Lung (tissue), 12 donors: ENCODE measurements around the gene HSD11B1L. TPM values are rescaled to one million over a fixed set of nuclear protein-coding genes. Genes with fewer than 3 reads are reported as not detected.

Experiments used
- ATAC-seq: fragments of 200-7000 bp; cut with Tn5 transposase; one replicate; pipeline ENCODE4 v1.9.1; 2020; ENCODE audit warnings: moderate number of reproducible peaks; ENCODE audit not compliant: insufficient read depth, low FRiP score
- DNase-seq, 3 donors: peaks; one replicate each; pipeline ENCODE4 v3.0.0-alpha.2; 2013 to 2017
- H3K27ac ChIP-seq, 2 donors: one replicate each; pipeline ENCODE4 v1.5.1; 2013; ENCODE audit warnings: mild to moderate bottlenecking in 2 of 2, moderate library complexity in 2 of 2, control low read depth in 1 of 2, inconsistent platforms in 1 of 2, low read depth in 1 of 2, low read length in 1 of 2
- H3K27me3 ChIP-seq, 3 donors: one replicate each; pipeline ENCODE4 v1.5.1; 2013; ENCODE audit warnings: low read length in 2 of 3; ENCODE audit not compliant: control insufficient read depth in 3 of 3, insufficient read depth in 3 of 3
- H3K36me3 ChIP-seq, 4 donors: one replicate each; pipeline ENCODE4 v1.5.1; 2013; ENCODE audit warnings: low read length in 4 of 4, mild to moderate bottlenecking in 1 of 4, moderate library complexity in 1 of 4; ENCODE audit not compliant: control insufficient read depth in 4 of 4, insufficient read depth in 4 of 4
- H3K4me1 ChIP-seq, 5 donors: one replicate each; pipeline ENCODE4 v1.5.1; 2013; ENCODE audit warnings: low read length in 5 of 5, mild to moderate bottlenecking in 2 of 5, moderate library complexity in 1 of 5; ENCODE audit not compliant: control insufficient read depth in 5 of 5, insufficient read depth in 5 of 5
- H3K4me3 ChIP-seq: one replicate; pipeline ENCODE4 v1.5.1; 2013; ENCODE audit warnings: mild to moderate bottlenecking, control low read depth, moderate library complexity
- H3K9ac ChIP-seq, 2 donors: one replicate each; pipeline ENCODE4 v1.5.1; 2013; ENCODE audit warnings: low read length in 2 of 2, control low read depth in 1 of 2; ENCODE audit not compliant: insufficient read depth in 1 of 2
- H3K9me3 ChIP-seq, 4 donors: one replicate each; pipeline ENCODE4 v1.5.1; 2013; ENCODE audit warnings: low read length in 3 of 4, mild to moderate bottlenecking in 1 of 4, moderate library complexity in 1 of 4; ENCODE audit not compliant: control insufficient read depth in 4 of 4, insufficient read depth in 3 of 4
- WGBS, 2 donors: extraction: QIAGEN DNeasy Blood & Tissue Kit; methylation state at CpG; one replicate each; pipeline ENCODE4 v1.1.7; 2013; 5-methylcytosine and 5-hydroxymethylcytosine counted together
- polyA plus RNA-seq, 2 donors: library from polyadenylated mRNA; stranded (reverse); fragments of 200-250 nt; gene quantifications; one replicate each; pipeline ENCODE4 v1.2.1, GENCODE V29; 2013
- total RNA-seq, 2 donors: library from RNA; depleted of rRNA in 1 of 2; stranded (reverse); fragments of >200 nt in 1 of 2; gene quantifications; one replicate each; pipeline ENCODE4 v1.2.1, GENCODE V29; 2014 to 2021
- TF ChIP-seq, protein P1 (sequence below): IDR thresholded peaks from 2 replicates; pipeline ENCODE4 v1.5.1; 2012; ENCODE audit warnings: mild to moderate bottlenecking; ENCODE audit errors: control extremely low read depth, extremely low read depth
- donor health status: control.
- donor health status: control.
- donor health status: Bipolar disorder and iron deficiency.
- donor health status: healthy.
- donor health status: DM: yes; HTN: yes; CAD: no.

Gene HSD11B1L
- total and polyA plus RNA-seq, 4 donors: 7.5 to 12.2 (median 9.2) TPM

DNA sequence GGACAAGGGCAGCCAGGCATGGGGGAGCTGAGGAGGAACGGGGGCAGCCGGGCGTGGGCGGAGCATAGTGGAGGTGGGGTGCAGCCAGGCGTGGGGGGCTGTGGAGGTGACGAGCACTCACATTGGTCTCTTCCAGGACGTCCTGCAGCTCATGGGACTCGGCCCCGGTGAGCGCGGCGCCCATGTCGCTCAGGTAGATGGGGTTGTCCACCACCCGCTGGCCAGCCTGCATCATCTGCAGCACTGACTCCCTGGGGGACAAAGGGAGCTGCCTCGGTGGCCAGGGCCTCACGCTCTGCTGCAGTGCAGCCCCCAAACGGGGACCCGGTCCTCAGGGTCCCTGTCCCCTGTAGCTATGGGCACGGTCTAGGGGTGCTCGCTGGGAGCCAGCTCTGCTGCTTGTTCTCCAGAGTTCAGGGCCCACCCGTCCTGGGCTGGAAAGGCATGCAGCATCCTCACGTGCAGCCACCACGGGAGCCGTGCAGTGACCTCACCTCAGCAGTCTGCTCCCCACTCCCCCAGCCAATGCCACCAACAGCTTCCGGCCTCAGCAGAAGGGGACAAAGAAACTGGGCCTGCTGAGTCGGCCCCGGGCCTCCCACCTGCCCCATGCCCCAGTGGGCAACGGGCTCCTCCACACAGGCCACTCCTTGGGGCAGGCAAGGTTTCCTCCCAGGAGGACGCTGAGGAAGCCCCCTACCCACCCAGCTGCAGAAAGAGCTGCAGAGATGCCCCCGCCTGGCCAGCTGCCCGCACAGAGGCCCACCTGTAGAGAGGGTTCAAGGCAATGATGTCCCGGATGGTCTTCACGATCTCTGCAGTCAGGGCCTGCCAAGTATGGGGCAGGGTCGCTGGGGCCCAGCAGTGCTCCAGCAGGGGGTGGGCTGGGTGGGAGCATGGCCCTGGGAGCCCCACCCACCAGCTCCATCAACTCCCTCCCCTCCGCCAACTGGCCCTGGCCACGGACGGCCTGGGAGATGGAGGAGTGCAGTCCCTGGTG lies 27.0 kb downstream of the HSD11B1L start:
- WGBS, 2 donors: 92 to 95% methylated on average over 34 to 37 of the region's 37 CpGs
- DNase-seq: no peak
- Histone ChIP-seq H3K27ac (no peak overlapping the region), H3K9me3 (no peaks in the 10 kb centered on the region), H3K4me3 (no peak overlapping the region), H3K27me3 (no peaks in the 10 kb centered on the region), H3K36me3 (peaks cover 2 to 80% (median 28%) of the 10 kb centered on the region in 4 donors), H3K4me1 (no peaks in the 10 kb centered on the region), H3K9ac (no peak overlapping the region)
- ATAC-seq: no peak
- TF ChIP-seq, protein P1, sequence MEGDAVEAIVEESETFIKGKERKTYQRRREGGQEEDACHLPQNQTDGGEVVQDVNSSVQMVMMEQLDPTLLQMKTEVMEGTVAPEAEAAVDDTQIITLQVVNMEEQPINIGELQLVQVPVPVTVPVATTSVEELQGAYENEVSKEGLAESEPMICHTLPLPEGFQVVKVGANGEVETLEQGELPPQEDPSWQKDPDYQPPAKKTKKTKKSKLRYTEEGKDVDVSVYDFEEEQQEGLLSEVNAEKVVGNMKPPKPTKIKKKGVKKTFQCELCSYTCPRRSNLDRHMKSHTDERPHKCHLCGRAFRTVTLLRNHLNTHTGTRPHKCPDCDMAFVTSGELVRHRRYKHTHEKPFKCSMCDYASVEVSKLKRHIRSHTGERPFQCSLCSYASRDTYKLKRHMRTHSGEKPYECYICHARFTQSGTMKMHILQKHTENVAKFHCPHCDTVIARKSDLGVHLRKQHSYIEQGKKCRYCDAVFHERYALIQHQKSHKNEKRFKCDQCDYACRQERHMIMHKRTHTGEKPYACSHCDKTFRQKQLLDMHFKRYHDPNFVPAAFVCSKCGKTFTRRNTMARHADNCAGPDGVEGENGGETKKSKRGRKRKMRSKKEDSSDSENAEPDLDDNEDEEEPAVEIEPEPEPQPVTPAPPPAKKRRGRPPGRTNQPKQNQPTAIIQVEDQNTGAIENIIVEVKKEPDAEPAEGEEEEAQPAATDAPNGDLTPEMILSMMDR: no peak

DNA sequence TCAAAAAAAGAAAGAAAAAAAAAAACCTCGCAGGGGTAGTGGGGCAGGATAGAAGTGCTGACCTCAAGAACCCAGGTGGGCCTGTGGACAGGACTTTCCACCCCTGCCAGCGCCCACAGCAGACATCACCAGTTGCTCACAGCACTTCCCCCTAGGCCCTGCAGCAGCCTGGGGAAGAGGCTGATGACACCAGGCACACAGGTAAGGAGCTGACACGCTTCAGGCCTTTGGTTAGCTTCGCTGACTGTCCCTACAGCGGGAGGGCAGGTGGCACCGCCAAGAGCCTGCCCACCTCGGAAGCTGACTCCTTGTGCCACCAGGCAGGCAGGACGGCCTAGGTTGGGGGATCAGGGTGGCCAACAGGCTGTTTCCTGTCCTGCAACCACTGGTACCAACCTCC lies 30.2 kb downstream of the HSD11B1L start:
- no peak for ATAC-seq
- Histone ChIP-seq H3K4me1 (no peaks in the 10 kb centered on the region), H3K27ac (no peak overlapping the region), H3K27me3 (no peaks in the 10 kb centered on the region), H3K36me3 (peaks cover 2 to 66% (median 22%) of the 10 kb centered on the region in 4 donors), H3K9me3 (no peaks in the 10 kb centered on the region), H3K4me3 (no peak overlapping the region), H3K9ac (no peak overlapping the region)
- TF ChIP-seq, protein P1: no peak
- 93 to 95% methylated on average over 8 of the region's 8 CpGs for WGBS, 2 donors
- DNase-seq: no peak

GRCh38 chr19:5711713-5712161 lies 30.9 kb downstream of the HSD11B1L start:
- Histone ChIP-seq H3K9ac (no peak overlapping the region), H3K27ac (no peak overlapping the region), H3K27me3 (no peaks in the 10 kb centered on the region), H3K4me1 (no peaks in the 10 kb centered on the region), H3K4me3 (no peak overlapping the region), H3K36me3 (peaks cover 2 to 59% (median 18%) of the 10 kb centered on the region in 4 donors), H3K9me3 (no peaks in the 10 kb centered on the region)
- ATAC-seq: no peak
- 92 to 93% methylated on average over 24 to 25 of the region's 25 CpGs for WGBS, 2 donors
- TF ChIP-seq, protein P1: no peak
- DNase-seq: no peak
